HEK293 (cell line): Measurements from ENCODE around the gene ACAD8.

Experiments
- CTCF ChIA-PET: fragments of 350-600 bp; formaldehyde crosslinking; extraction: SDS; loops from one replicate; lab custom pipeline; 2021; ENCODE audit warnings: antibody characterized with exemption; lab: Yijun Ruan, JAX
- POLR2A ChIA-PET: fragments of 300-600 bp; formaldehyde crosslinking; extraction: SDS; loops from one replicate; lab custom pipeline; 2020; ENCODE audit warnings: antibody characterized with exemption, inconsistent platforms; lab: Yijun Ruan, JAX
- H3K27ac ChIP-seq: fragments of 200-500 bp; sonication (Bioruptor generic); 2 replicates; pipeline ENCODE4 v1.5.1; 2014; ENCODE audit warnings: low read depth, low read length, control low read depth, inconsistent platforms; ENCODE audit errors: extremely low read depth
- H3K36me3 ChIP-seq, 2 experiments: fragments of 200-500 bp in 1 of 2; sonication (Bioruptor generic) in 1 of 2; 1 replicate in 1 of 2; 2 replicates in 1 of 2; pipeline ENCODE4 v1.5.1; 2014 to 2017; ENCODE audit warnings: inconsistent platforms in 2 of 2, low read length in 2 of 2; ENCODE audit not compliant: control insufficient read depth in 2 of 2, insufficient read depth in 1 of 2
- H3K4me1 ChIP-seq: fragments of 200-500 bp; sonication (Bioruptor generic); 2 replicates; pipeline ENCODE4 v1.5.1; 2014; ENCODE audit warnings: mild to moderate bottlenecking, low read length, inconsistent platforms; ENCODE audit not compliant: control insufficient read depth, insufficient read depth
- H3K4me3 ChIP-seq: 2 replicates; pipeline ENCODE4 v1.5.1; 2011; ENCODE audit warnings: low read depth, mild to moderate bottlenecking, control low read depth, low read length, moderate library complexity
- H3K9me3 ChIP-seq: fragments of 200-500 bp; sonication (Bioruptor generic); 2 replicates; pipeline ENCODE4 v1.5.1; 2014; ENCODE audit warnings: low read depth, low read length, inconsistent platforms; ENCODE audit not compliant: control insufficient read depth, insufficient read depth
- GFI1B ChIP-seq: fragments of 450-650 bp; formaldehyde crosslinking; IDR thresholded peaks from 2 replicates; pipeline ENCODE4 v1.5.1; 2016; ENCODE audit warnings: missing biosample characterization, missing genetic modification characterization
- KLF16 ChIP-seq: fragments of 450-650 bp; formaldehyde crosslinking; IDR thresholded peaks from 2 replicates; pipeline ENCODE4 v1.5.1; 2017; ENCODE audit warnings: missing biosample characterization, missing genetic modification characterization
- MEIS1 ChIP-seq: sonication (generic); formaldehyde crosslinking; IDR thresholded peaks from 2 replicates; pipeline ENCODE4 v1.8.1; 2022; ENCODE audit warnings: missing genetic modification reagents, mild to moderate bottlenecking, borderline replicate concordance
- MYNN ChIP-seq: fragments of 450-650 bp; formaldehyde crosslinking; IDR thresholded peaks from 2 replicates; pipeline ENCODE4 v1.5.1; 2016; ENCODE audit warnings: missing biosample characterization, missing genetic modification characterization, borderline replicate concordance
- OVOL3 ChIP-seq: fragments of 450-650 bp; formaldehyde crosslinking; IDR thresholded peaks from 2 replicates; pipeline ENCODE4 v1.5.1; 2016; ENCODE audit warnings: missing biosample characterization, missing genetic modification characterization
- PRDM1 ChIP-seq: fragments of 450-650 bp; formaldehyde crosslinking; IDR thresholded peaks from 2 replicates; pipeline ENCODE4; 2016; ENCODE audit warnings: missing biosample characterization, missing genetic modification characterization
- ZBTB1 ChIP-seq: fragments of 450-650 bp; formaldehyde crosslinking; IDR thresholded peaks from 2 replicates; pipeline ENCODE4 v1.5.1; 2016; ENCODE audit warnings: missing biosample characterization, missing genetic modification characterization
- ZBTB8A ChIP-seq: fragments of 450-650 bp; formaldehyde crosslinking; IDR thresholded peaks from 2 replicates; pipeline ENCODE4 v1.5.1; 2016; ENCODE audit warnings: missing biosample characterization, missing genetic modification characterization
- ZFP3 ChIP-seq: fragments of 450-650 bp; formaldehyde crosslinking; IDR thresholded peaks from 2 replicates; pipeline ENCODE4 v1.5.1; 2016; ENCODE audit warnings: low read depth, missing biosample characterization, missing genetic modification characterization
- ZFP69B ChIP-seq: fragments of 450-650 bp; formaldehyde crosslinking; IDR thresholded peaks from 2 replicates; pipeline ENCODE4 v1.5.1; 2016; ENCODE audit warnings: missing biosample characterization, missing genetic modification characterization
- ZNF266 ChIP-seq: fragments of 450-650 bp; formaldehyde crosslinking; IDR thresholded peaks from 2 replicates; pipeline ENCODE4 v1.5.1; 2016; ENCODE audit warnings: missing biosample characterization, missing genetic modification characterization, low read depth
- ZNF335 ChIP-seq: fragments of 450-650 bp; formaldehyde crosslinking; conservative IDR thresholded peaks from 2 replicates; pipeline ENCODE4 v1.5.1; 2016; ENCODE audit warnings: missing biosample characterization, missing genetic modification characterization
- ZNF362 ChIP-seq: fragments of 450-650 bp; formaldehyde crosslinking; IDR thresholded peaks from 2 replicates; pipeline ENCODE4 v1.5.1; 2016; ENCODE audit warnings: missing biosample characterization, missing genetic modification characterization
- ZNF37A ChIP-seq: fragments of 450-650 bp; IDR thresholded peaks from 2 replicates; pipeline ENCODE4 v1.5.1; 2018; ENCODE audit warnings: missing biosample characterization, missing genetic modification characterization
- ZNF404 ChIP-seq: fragments of 450-650 bp; formaldehyde crosslinking; IDR thresholded peaks from 2 replicates; pipeline ENCODE4 v1.5.1; 2017; ENCODE audit warnings: missing biosample characterization, missing genetic modification characterization
- ZNF48 ChIP-seq: fragments of 450-650 bp; formaldehyde crosslinking; IDR thresholded peaks from 2 replicates; pipeline ENCODE4 v1.5.1; 2016; ENCODE audit warnings: missing biosample characterization, missing genetic modification characterization
- ZNF501 ChIP-seq: fragments of 450-650 bp; formaldehyde crosslinking; IDR thresholded peaks from 2 replicates; pipeline ENCODE4 v1.5.1; 2016; ENCODE audit warnings: missing biosample characterization, missing genetic modification characterization
- ZNF513 ChIP-seq: fragments of 450-650 bp; IDR thresholded peaks from 2 replicates; pipeline ENCODE4 v1.5.1; 2018; ENCODE audit warnings: missing biosample characterization, missing genetic modification characterization
- ZNF518A ChIP-seq: fragments of 450-650 bp; formaldehyde crosslinking; conservative IDR thresholded peaks from 2 replicates; pipeline ENCODE4 v1.5.1; 2016; ENCODE audit warnings: low read depth, missing biosample characterization, missing genetic modification characterization
- ZNF521 ChIP-seq: fragments of 450-650 bp; formaldehyde crosslinking; IDR thresholded peaks from 2 replicates; pipeline ENCODE4 v1.5.1; 2017; ENCODE audit warnings: missing biosample characterization, mild to moderate bottlenecking, missing genetic modification characterization
- ZNF530 ChIP-seq: fragments of 450-650 bp; formaldehyde crosslinking; IDR thresholded peaks from 2 replicates; pipeline ENCODE4 v1.5.1; 2016; ENCODE audit warnings: low read depth, missing biosample characterization, missing genetic modification characterization
- ZNF549 ChIP-seq: fragments of 450-650 bp; IDR thresholded peaks from 2 replicates; pipeline ENCODE4 v1.5.1; 2018; ENCODE audit warnings: missing biosample characterization, missing genetic modification characterization, mild to moderate bottlenecking, inconsistent platforms, moderate library complexity
- ZNF558 ChIP-seq: fragments of 450-650 bp; formaldehyde crosslinking; IDR thresholded peaks from 2 replicates; pipeline ENCODE4 v1.5.1; 2016; ENCODE audit warnings: missing biosample characterization, missing genetic modification characterization
- ZNF571 ChIP-seq: fragments of 450-650 bp; formaldehyde crosslinking; IDR thresholded peaks from 2 replicates; pipeline ENCODE4 v1.5.0; 2017; ENCODE audit warnings: missing biosample characterization, missing genetic modification characterization
- ZNF580 ChIP-seq: fragments of 450-650 bp; formaldehyde crosslinking; IDR thresholded peaks from 2 replicates; pipeline ENCODE4 v1.5.1; 2016; ENCODE audit warnings: missing biosample characterization, missing genetic modification characterization
- ZNF629 ChIP-seq: fragments of 450-650 bp; formaldehyde crosslinking; IDR thresholded peaks from 2 replicates; pipeline ENCODE4 v1.5.1; 2017; ENCODE audit warnings: missing biosample characterization, missing genetic modification characterization
- TF ChIP-seq, protein P1 (sequence below): fragments of 450-650 bp; formaldehyde crosslinking; optimal IDR thresholded peaks from 2 replicates; pipeline ENCODE3; 2016; ENCODE audit warnings: missing biosample characterization, mild to moderate bottlenecking, missing genetic modification characterization

ACAD8 gene

GRCh38 chr11:134246678-134247077, 6.7 kb upstream of the ACAD8 start:
- CTCF ChIA-PET, result no interaction called here
- no peak for TF ChIP-seq ZNF362 (tag by site-specific recombination)
- no peak for TF ChIP-seq OVOL3 (tag by site-specific recombination)
- TF ChIP-seq MEIS1 (CRISPR knock-in tag), result no peak
- TF ChIP-seq ZNF558 (tag by site-specific recombination), result no peak
- no peak for TF ChIP-seq ZFP69B
- no peak for TF ChIP-seq ZNF266
- no peak for TF ChIP-seq ZNF571
- no peak for TF ChIP-seq GFI1B (tag by site-specific recombination)
- no peak for TF ChIP-seq ZNF335 (tag by site-specific recombination)
- TF ChIP-seq ZNF629 (tag by site-specific recombination), result no peak
- no peak for TF ChIP-seq ZNF518A (tag by site-specific recombination)
- no peak for TF ChIP-seq ZNF513 (tag by site-specific recombination)
- TF ChIP-seq MYNN (tag by site-specific recombination), result no peak
- TF ChIP-seq KLF16, result no peak
- no peak for TF ChIP-seq PRDM1 (tag by site-specific recombination)
- no peak for TF ChIP-seq ZNF37A
- TF ChIP-seq, protein P1, sequence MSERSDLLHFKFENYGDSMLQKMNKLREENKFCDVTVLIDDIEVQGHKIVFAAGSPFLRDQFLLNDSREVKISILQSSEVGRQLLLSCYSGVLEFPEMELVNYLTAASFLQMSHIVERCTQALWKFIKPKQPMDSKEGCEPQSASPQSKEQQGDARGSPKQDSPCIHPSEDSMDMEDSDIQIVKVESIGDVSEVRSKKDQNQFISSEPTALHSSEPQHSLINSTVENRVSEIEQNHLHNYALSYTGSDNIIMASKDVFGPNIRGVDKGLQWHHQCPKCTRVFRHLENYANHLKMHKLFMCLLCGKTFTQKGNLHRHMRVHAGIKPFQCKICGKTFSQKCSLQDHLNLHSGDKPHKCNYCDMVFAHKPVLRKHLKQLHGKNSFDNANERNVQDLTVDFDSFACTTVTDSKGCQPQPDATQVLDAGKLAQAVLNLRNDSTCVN (tag by site-specific recombination), result no peak
- TF ChIP-seq, all 188 proteins: peak for 0
- Histone ChIP-seq H3K9me3 (no peaks in the 10 kb centered on the region), H3K27ac (no peak overlapping the region), H3K36me3 (peaks cover 0 to 94% of the 10 kb centered on the region in 2 experiments; a peak in 1 of 3 replicates), H3K4me3 (no peak overlapping the region), H3K4me1 (no peaks in the 10 kb centered on the region)
- POLR2A ChIA-PET, result no interaction called here

DNA sequence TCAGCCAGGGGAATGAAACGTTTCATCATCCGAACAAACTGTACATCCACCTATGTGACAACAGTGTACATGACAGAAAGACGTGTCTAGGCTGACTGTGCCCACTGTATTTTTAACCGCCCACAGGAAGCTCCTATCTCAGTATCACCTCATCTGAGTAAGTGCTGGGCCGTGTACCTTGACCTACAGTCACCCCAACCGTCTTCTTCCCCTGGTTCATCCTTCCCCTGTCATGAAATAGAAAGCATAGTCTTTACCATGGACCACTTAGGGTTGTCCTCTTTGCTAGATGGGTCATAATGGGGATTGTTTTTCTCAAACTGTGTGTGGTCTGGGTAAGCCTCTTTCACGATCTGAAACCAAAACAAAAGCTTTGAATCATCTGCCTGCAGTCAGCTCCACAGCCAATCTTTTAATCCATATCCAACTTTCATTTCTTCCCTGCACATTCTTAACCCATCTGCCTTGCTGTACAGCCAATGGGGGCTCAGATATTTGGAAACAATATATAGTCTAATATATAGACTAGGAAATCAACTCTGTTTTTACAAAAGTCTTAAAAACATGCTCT, 4.4 kb upstream of the ACAD8 start:
- ChIA-PET CTCF (interaction anchor here (0.7 to 1.5 kb wide), 3 partner anchors 13 to 26 kb away, joined by 3 to 7 read pairs (median 3); no protein-coding TSS in a partner anchor), POLR2A (interaction anchor here (1.4 to 1.7 kb wide), 2 partner anchors 25 to 27 kb away, joined by 3 to 7 read pairs; partner anchors contain the start of genes GLB1L3, NCAPD3 and VPS26B)
- Histone ChIP-seq H3K9me3 (no peaks in the 10 kb centered on the region), H3K4me3 (no peak overlapping the region), H3K36me3 (peaks cover 0 to 71% of the 10 kb centered on the region in 2 experiments; a peak in 1 of 3 replicates), H3K27ac (no peak overlapping the region), H3K4me1 (no peaks in the 10 kb centered on the region)
- TF ChIP-seq ZNF549 (tag by site-specific recombination), result no peak
- no peak for TF ChIP-seq ZBTB8A (tag by site-specific recombination)
- TF ChIP-seq ZBTB1, result no peak
- TF ChIP-seq ZNF530 (tag by site-specific recombination), result no peak
- TF ChIP-seq ZNF580 (tag by site-specific recombination), result no peak
- TF ChIP-seq ZFP3, result no peak
- no peak for TF ChIP-seq OVOL3 (tag by site-specific recombination)
- TF ChIP-seq ZNF404, result no peak
- TF ChIP-seq ZNF48 (tag by site-specific recombination), result no peak
- TF ChIP-seq ZNF501 (tag by site-specific recombination), result no peak
- no peak for TF ChIP-seq ZNF521
